GM19395 (cell line): ENCODE data around the gene NFX1.
"Not testable (repeated sequence)": the region's sequence is repeated elsewhere in the genome, so short reads cannot be mapped to it uniquely, and the experiment has no call there.

Experiments used
- ATAC-seq: cut with Tn5 transposase; IDR thresholded peaks from one replicate; pipeline ENCODE4 v1.9.1; 2021; ENCODE audit warnings: mild to moderate bottlenecking, moderate library complexity; ENCODE audit not compliant: unreplicated experiment

NFX1 gene

DNA sequence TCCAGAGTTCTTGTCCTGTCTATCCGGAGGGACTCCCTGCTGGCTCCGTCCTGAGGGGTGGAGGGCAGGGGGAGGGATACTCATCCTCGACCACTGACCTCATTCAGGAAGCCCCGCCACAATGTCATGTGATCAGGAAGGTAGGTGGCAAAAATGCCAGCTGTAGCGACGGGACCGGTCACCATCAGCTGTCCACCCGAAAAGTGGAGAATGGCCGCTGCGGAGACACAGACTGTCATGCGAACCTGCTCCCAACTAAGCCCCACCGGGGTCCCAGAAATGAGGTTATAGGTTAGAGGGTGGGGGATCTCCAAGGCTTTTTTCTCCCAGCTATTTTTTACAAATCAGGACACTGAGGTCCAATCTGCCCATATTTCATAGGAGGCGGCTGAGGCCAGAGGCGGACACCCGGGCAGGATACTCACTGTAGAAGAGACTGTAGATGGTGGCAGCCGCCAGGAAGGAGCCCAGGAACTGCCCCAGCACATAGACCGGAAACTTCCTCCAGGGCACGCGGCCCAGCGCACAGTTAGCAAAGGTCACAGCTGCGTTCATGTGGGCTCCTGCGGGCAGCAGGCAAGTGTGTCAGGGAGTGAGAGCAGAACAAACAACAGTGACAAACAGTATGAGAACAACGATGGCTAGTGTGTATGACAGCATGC, 95.8 kb downstream of the NFX1 start:
- ATAC-seq = not testable (repeated sequence)

DNA sequence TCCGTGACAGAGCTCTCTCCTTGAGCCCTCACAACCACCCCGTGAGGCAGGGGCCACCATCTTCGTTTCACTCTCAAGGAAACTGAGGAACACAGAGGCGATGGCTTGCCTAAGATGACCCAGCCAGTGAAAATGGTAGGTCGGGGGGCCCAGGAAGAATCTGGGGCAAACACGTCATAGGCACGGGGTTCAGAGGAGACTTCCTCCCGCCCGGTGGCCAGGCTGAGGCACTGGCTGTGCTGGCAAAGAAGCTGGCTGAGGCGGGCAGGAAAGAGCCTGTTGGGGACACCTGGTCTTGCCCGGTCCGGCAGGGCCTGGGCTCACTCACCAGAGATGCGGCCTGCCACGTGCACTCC, 96.3 kb downstream of the NFX1 start:
- not testable (repeated sequence) for ATAC-seq

DNA sequence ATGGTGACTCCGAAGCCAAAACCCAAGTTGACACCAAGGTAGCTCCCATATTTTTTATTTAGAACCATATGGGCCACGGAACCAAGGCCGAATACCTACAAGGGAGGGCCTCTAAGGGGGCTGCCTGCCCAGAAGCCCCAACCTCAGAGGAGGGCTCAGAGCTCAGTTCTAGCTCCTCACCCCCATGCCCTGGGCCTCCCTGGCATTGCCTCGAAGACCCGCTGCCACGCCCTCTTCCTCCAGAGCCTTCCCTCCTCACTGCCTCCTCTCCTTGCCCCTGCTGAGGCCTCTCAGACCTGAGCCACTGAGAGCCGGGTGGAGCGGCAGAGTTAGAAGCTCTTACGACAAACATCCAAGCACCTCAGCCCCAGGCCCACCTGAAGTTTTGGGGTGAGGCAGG, 96.7 kb downstream of the NFX1 start:
- not testable (repeated sequence) for ATAC-seq

DNA sequence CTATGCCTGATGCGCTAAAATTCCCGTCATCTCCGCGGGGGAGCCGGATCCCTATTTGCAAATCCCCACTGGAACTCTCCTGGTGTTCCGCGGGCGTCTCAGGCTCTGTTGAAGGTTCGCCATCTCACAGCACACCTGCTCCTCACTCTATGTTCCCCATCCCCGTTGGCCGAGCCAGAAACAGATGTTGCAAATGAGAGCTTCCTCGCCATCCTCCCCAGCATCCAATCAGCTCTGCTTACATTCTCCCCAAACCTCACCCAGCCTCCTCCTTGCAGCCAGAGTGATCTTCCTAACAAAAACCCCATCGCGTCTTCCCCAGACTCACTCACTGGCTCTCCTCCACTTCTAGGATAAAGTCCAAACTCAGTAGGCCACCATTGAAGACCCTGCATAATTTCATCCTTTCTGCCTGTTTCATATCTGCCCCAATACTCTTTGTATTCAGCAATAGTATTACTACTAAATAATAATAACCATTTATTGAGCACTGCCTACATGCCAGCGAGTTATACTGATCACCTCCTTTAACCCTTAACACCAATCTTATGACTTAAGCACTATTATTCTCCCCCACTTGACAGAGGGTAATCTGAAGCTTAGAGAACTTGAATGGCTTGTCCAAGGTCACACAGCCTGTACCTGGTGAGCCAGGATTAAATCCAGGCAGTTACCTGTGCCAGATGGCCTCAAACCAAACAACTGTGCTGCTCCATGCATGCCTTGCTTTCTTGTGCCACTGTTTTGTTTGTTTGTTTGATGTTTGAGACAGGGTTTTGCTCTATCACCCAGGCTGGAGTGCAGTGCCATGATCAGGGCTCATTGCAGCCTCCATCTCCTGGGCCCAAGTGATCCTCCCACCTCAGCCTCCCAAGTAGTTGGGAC, 98.0 kb downstream of the NFX1 start:
- no peak for ATAC-seq

DNA sequence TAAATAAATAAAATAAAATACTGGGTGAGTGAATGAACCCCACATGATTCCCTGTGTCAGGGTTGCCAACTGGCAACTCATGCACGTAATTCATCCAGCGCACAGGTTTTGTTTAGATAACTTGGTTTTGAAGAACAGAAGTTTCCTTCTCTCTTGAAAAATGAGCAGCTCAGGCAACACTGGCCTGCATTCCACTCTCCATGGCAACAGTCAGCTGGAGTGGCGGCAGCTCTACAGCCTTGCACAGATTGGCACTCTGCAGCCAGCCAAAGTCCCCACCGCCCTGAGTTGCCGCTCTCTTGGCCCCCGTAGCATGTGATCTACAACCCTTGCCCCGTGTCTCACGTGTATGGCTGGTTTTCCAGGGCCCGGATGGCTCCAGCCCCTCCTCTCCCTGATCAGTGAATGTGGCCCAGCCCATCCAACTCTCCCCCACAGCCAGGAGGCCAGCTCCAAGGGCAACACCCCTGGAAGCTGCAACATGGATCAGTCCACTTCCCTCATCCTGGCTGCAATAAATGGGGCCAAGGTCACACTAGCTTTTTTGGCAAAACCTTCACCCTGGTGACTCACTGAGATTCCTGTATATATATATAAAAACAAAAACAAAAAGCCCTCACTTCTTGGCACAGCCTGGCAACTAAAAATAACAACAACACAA, 100.9 kb downstream of the NFX1 start:
- ATAC-seq = not testable (repeated sequence)

DNA sequence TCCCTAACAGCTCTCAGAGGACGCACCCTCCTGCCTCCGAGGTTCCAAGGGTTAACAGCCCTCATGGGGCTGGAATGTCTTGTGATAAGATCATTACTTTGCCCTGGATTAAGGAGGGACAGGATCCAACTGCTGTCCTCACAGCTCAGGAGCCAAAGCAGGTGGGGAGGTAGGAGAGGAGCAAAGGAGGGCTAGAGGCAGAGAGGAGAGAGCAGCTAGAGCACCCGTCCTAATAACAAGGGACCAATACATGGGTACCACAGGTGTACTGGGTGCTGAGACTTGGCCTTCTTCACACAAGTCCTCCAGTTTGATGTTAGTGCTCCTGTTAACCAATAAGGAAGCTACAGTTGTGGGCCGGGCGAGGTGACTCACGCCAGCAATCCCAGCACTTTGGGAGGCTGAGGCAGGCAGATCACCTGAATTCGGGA, 102.3 kb downstream of the NFX1 start:
- not testable (repeated sequence) for ATAC-seq

DNA sequence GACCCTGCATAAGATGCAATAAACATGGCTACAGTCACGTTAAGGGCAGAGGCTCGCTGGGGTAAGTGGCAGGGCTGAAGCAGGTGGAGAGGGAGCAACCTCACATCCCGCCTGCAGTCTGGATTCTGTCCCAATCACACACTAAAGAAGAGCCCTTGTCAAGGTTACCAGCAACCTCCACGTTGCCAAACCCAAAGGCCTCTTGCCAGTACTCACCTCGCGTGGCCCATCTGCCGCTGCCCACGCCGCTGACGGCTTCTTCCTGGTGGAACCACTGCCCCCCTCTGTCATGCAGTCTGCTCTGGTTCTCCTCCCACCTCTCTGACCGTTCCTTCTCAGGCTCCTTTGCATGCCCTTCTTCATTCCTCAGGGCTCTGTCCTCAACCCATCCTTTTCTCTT, 103.3 kb downstream of the NFX1 start:
- no peak for ATAC-seq

DNA sequence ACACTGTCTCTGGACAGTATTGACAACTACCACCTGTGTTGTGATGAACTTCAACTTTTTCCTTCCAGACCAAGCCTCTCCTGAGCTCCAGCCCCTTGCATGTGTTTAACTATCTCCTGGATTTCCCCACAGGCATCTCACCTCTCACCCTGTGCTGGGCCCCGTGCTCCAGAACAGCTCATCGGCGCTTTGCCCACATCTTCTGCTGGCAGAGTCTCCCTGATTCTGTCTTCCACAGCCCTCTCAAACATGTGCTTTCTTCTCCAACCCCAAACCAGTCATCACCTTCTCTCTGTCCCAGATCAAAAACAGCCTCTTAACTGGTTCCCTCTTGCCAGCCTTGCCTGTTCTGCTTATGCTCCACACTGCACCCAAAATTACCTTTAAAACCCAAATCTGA, 103.7 kb downstream of the NFX1 start:
- ATAC-seq = not testable (repeated sequence)

DNA sequence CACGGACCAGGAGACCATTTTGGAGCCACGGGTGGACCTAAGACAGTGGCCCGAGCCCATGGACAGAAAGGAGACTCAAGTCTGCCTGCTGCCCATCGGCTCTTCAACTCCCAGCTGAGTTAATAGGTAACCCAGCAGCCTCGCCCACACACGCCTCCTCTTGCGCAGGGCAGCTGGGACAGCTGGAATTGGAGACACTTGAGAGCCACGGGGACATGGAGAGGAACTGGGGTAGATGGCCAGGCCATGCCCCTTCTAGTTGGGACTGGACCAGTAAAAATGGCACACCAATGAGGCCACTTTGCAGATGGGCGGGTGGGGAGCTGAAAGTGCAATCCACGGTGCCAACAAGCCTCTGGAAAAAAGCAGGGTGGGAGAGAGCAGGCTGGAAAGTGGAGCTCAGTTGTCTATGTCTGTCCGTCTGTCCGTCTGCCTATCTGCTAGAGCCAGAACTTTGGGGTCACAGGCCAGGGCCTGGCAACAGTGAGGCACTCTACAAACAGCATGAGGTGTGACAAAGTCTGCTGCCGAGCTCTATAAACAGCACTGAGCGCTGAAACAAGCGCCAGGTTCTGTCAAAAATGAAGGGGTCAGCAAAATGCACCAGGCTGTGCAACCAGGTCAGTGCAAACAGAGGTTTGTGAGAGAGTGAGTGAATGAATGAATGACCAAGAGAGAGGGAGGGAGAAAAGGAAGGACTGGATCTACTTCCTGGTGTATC, 105.0 kb downstream of the NFX1 start:
- ATAC-seq = not testable (repeated sequence)

DNA sequence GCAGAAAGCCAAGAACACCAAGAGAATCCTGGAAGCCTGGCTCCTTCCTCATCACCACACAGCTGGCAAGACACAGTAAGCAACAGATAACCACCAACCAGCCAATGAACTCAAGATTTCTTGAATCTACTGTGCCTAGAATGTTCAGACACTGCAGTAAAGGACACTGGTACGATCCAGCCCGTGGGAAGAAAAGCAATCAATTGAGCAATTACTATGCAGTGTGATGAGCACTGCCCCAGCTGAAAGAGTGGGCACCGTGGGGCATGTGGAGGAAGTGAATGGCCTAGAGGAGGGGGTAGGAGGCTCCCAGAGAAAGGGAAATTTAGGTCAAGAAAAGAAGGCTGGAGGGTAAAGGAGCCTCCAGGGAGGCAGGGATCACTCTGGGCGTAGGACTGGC, 107.5 kb downstream of the NFX1 start:
- not testable (repeated sequence) for ATAC-seq

DNA sequence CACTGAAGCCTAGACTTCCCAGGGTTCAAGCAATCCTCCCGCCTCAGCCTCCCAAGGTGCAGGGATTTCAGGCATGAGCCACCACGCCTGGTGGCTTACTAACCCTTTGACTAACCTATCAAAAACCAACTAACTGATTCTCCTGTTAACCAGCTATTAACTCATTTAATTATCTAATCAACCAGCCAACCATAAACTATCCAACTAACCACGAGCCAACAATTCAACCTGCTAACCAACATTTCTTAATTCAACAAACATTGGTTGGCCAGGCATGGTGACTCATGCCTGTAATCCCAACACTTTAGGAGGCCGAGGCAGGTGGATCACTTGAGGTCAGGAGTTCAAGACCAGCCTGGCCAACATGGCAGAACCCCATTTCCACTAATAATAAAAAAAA, 108.7 kb downstream of the NFX1 start:
- not testable (repeated sequence) for ATAC-seq

DNA sequence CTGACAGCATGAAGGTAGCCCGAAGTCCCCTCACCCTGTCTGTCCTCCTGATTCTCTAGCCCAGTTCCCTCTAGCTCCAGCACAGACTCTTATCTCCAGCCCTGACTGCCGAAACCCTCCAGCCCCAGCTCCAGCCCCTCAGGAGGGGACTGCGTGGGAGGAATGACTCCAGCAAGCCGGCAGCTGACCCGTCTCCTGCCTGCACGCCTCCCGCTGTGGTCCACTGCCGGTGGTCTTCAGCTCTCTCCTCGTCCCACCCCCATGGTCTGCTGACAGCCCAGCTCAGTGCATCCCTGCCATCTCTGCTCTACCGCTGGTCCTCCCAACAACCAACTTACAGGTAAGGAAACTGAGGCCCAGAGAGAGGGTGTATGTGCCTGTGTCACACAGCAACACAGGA, 111.5 kb downstream of the NFX1 start:
- ATAC-seq = not testable (repeated sequence)

DNA sequence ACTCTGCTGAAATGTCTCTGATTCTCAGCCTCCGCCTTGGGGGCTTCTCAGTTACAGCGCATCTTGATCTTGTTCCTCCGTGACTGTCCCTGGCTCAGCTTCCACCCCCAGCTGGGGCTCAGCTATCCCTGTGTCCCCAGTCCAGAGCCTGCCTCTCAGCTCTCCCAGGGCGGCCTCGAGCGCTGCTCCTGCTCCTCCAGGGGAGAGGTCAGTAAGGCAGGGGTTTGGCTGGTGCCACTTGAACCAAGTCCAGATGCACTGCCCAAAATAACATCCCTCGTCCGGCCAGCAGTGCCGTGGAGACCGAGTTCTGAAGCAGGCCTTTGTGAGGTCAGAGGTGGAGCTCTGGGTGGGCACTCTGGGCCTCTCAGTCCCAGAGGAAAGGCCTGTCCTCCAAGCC, 112.1 kb downstream of the NFX1 start, which contains the start of gene AQP7:
TSS of gene AQP7 (minus strand) at position 198 of the 400 bp plus-strand sequence. CDS start 1,306 bp downstream, outside the sequence.
- ATAC-seq = not testable (repeated sequence)

DNA sequence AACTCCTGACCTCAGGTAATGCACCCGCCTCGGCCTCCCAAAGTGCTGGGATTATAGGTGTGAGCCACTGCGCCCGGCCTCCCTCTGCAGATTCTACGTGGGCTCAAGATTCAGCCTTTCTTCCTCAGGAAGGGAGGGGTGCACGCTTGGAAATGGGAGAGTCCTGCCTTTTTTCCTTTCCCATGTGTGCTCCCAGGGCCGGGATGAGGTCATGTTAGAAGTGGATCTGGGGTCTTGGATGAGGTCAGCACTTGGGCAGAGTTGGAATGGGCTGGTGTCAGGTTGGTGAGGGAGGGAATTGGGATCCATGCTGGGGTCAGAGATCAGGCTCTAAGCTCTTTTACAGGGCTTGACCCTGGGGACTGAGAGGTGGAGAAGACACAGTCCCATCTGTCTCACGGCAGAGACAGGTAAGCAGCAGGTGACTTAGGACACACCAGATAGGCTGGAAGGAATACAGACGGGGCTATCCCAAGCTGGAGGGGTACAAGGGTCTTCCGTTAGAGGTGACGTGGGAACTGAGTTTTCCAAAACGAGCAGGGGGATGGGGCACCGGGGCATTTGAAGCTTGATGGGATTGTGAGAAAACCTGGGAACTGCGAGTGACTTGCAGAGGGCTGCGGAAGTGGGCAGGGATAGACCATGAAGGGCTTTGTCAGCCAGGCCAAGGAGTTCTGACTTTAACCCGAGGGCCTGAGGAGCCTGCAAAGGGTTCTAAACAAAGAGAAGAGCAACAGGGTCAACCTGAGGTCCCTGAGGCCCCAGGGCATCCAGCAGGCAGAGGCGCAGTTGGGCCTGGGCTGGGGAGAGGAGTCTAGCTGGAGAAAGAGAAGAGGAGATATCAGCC, 113.8 kb downstream of the NFX1 start:
- ATAC-seq = no peak

DNA sequence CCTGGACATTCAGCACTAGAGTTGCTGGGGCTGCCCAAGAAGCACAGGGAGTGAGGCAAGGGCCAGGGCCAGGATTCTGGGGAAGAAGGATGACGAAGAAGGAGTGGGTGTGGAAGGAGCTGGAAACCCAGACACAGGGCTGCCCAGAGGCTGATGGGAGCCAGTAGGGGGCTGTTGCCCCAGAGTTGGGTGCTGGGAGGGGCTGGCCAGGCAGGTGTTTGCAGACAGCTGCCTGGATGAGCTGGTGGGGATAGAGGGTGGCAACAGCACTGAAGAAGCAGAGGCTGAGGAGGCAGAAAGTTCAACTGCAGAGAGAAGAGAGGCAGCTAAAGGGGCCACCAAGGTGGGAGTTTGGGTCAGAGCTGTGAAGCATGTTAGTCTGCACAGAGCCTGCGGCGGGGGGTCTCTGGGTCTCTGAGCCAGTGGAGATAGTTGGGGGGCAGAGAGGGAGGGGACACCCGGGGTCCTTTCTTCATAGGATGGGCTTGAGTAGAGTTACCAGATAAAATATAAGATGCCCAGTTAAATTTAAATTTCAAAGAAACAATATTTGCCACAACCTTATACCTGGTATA, 114.6 kb downstream of the NFX1 start:
- no peak for ATAC-seq

DNA sequence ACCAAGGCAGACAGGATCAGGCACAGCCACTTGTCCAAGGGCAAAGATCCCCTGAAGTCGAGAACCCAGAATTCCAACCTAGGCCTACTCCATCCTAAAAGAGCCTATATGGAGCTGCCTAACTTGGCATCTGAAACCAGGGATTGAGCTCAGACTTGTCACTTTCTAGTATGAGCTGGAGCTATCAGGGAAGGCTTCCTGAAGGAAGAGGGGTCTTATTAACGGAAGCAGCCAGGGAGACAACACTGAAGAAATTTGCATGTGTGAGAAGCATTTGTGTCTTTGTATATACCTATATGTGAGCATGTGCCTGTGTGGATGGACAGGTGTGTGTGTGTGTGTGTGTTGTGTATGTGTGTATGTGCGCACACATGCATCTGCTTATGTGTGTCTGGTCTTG, 116.7 kb downstream of the NFX1 start:
- no peak for ATAC-seq

DNA sequence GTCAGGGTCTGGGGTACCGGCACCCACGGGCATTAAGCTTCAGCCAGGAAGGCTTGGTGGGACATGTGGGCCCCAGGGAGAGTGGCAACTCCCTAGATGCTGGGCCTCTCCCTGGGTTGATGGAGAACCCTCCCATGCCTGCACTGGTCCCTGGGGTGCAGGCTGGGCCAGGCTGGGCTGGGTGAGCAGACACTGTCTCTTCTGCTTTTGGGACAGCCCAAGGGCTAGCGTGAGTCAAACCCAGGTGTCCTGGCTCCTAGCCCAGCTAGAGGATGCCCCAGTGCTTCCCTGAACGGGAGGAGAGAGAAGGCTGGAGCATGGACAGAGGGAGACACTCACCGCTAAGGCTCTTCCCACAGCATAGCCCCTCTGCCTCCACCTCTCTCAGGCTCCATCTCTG, 117.8 kb downstream of the NFX1 start:
- no peak for ATAC-seq

DNA sequence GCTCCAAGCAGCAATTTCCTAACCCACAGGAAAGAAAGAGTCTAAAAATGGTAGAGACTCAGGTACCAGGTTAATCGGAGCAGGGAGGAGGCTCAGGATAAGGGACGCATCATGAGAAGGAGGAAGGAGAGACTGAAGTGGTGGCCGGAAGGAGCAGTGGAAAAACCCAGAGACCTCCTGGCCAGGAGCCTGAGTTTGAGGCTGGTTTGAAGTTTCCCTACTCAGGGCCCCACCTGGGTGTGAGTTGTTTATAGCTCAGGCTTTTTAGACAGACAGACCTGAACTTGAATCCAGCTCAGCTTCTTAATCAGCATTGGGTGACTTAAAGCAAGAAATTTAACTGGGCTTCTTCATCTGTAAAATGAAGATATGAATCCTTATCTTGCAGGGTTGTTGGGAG, 124.0 kb downstream of the NFX1 start:
- ATAC-seq = no peak

DNA sequence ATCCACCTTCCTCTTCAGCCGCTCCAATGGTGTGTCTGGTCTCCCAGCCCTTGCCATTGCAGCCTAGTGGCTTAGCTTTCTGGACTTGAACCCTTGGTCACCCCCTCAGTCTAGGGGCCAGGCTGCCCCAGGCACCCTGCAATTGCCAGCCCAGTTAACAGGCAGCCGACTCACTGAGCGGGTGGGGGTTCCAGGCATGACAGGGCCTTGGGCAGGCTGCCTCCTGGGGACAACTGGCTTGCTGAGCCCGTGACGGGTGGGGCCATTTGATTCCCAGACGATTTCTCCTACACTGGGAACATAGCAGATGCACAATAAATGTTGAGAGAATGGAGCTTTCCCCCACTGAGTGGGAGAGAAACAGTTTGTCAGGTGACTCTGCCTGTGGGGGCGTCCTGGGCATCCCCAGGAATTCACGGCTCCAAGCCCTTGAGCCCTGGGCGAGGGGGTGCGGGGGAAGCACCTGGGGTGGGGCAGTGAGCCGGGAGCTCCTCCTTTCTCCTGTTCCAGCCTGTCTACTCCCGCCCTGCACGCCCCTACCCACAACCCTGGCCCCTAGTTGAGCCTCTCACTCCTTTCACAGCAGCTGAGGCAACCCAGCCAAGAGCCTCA, 124.7 kb downstream of the NFX1 start:
- no peak for ATAC-seq
